Measurements from ENCODE around the gene IFNA6.
A peak's percentile ranks its signal among the peaks of the same experiment; 100 is the strongest.

IFNA6 gene

GRCh38 chr9:21350787-21351186 is at the start of gene IFNA6:
IFNA6 (minus strand) TSS chr9:21350887; CDS start chr9:21350887, 0 bp downstream.
- DNase-seq: no peak
- Mint-ChIP-seq H3K27ac (no peak within 1 kb of the TSS), H3K9me3 (peaks cover 28% of the 10 kb centered on the region), H3K36me3 (ENCODE audit: low read depth) (peaks cover 6% of the 10 kb centered on the region), H3K4me3 (no peak within 1 kb of the TSS), H3K27me3 (ENCODE audit: low read depth, poor library complexity) (peaks cover 6% of the 10 kb centered on the region), H3K4me1 (no peaks in the 10 kb centered on the region)
- TF ChIP-seq CTCF (IDR thresholded peaks at IDR 0.05): no peak

DNA sequence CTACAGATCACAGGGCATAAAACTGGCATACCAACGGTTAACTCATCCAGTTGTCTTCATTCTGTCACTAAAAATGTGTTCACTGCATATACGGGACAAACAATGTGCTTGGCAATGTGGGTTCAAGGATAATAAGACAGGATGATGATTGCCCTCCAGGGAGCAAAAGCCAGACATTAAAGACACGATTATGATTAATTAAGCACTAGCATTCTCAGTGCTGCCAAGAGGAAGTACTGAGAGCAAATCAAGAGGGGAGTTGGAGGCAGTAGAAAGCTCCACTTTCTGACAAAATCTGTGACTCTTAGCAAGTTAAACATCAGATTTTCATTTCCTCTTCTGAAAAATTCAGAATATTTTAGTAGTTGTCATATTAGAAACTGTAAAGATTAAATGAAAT is 49.3 kb upstream of the IFNA6 start:
- Mint-ChIP-seq H3K27ac (no peak overlapping the region), H3K4me3 (no peak overlapping the region), H3K4me1 (peaks cover 22% of the 10 kb centered on the region), H3K9me3 (peaks cover 4% of the 10 kb centered on the region), H3K36me3 (ENCODE audit: low read depth) (no peaks in the 10 kb centered on the region), H3K27me3 (ENCODE audit: low read depth, poor library complexity) (peaks cover 69% of the 10 kb centered on the region)
- no peak for DNase-seq
- TF ChIP-seq CTCF (IDR thresholded peaks at IDR 0.05): no peak

DNA sequence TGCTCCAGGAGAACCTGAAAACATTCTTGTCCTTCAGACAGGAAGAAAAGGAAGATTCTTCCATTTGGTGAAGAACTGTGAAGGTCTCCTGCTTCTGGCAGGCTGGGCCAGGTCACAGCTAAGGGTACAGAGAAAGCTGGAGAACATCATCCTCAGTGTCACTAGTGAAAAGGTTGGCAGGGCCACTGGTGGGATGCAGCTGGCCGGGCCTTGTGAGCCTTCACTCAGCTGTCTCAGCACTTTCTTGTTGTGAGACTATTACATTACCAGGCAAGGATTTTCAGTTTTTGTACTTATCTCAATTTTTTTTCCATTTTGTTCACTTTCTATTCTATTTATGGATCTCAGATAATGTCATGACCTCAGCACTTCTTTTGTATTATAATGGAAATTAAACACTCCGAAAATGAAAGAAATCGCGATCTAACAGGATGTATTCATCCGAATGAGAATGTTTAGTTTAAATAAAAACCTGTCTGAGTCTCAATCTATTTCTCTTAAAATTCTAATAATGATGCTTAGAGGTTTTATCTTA is 48.3 kb upstream of the IFNA6 start:
- no peak overlapping the region for H3K4me3 Mint-ChIP-seq
- H3K4me1 Mint-ChIP-seq: peaks cover 22% of the 10 kb centered on the region
- TF ChIP-seq CTCF (IDR thresholded peaks at IDR 0.05): no peak
- H3K27me3 Mint-ChIP-seq (ENCODE audit: low read depth, poor library complexity): peaks cover 71% of the 10 kb centered on the region
- H3K9me3 Mint-ChIP-seq: peaks cover 4% of the 10 kb centered on the region
- H3K27ac Mint-ChIP-seq: no peak overlapping the region
- H3K36me3 Mint-ChIP-seq (ENCODE audit: low read depth): no peaks in the 10 kb centered on the region
- DNase-seq: no peak

DNA sequence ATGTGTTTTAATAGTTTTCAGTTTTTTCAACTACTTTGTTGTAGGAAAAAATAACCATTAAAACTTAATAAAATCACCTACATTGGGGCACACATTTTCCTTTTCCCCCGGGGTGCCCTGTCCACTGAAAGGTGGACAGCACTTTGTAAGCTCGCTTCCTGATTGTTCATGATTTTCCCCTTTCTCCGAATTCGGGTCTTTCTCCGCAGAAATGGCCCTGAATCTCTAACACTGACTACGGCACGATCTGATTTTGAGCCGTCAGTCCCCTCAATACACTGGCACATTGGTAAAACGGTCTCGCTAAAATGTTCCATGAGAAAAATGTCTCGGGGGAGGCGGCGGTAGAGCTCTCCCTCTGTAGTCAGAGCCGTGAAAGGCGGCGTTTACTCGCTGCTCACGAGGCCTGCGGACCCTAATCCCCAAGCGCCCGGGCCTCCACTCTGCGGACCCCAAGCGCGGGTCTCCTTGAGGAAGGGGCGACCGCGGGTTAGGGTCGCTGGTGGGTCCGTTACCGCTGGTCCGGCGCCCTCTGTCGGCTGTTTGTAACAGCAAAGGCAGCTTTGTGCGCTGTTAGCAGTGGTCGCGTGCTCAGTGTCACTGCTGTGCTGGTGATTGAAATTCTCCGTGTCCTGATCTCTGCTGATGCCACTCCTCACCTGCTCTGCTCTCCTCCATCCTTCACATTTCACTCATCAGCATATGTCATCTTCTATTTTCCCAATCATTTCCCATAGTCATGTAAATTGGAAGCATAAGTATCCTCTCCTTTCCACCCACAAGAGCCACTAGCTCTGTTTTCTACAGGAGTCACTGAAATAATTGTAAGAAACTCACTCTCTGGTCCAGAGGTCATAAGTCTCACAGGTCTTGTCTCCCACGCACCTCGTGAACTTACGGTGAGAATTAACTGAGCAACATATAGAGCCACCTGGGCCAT is 45.4 kb upstream of the IFNA6 start:
- TF ChIP-seq CTCF (IDR thresholded peaks at IDR 0.05): peak; percentile 84
- Mint-ChIP-seq H3K27ac (no peak overlapping the region), H3K27me3 (ENCODE audit: low read depth, poor library complexity) (peaks cover 52% of the 10 kb centered on the region), H3K4me1 (peaks cover 9% of the 10 kb centered on the region), H3K9me3 (peaks cover 4% of the 10 kb centered on the region), H3K4me3 (peak overlapping the region; percentile 81), H3K36me3 (ENCODE audit: low read depth) (no peaks in the 10 kb centered on the region)
- peak; percentile 91 for DNase-seq

GRCh38 chr9:21392270-21392669 is 41.6 kb upstream of the IFNA6 start:
- Mint-ChIP-seq H3K27me3 (ENCODE audit: low read depth, poor library complexity) (peaks cover 42% of the 10 kb centered on the region), H3K27ac (no peak overlapping the region), H3K4me3 (no peak overlapping the region), H3K36me3 (ENCODE audit: low read depth) (no peaks in the 10 kb centered on the region), H3K9me3 (no peaks in the 10 kb centered on the region), H3K4me1 (peaks cover 9% of the 10 kb centered on the region)
- DNase-seq: no peak
- TF ChIP-seq CTCF (IDR thresholded peaks at IDR 0.05): peak; percentile 31

All from nephron progenitor cell (in vitro differentiated cells).